ENCODE measurements around the gene ATAD3C. TPM values are rescaled to one million over a fixed set of nuclear protein-coding genes. Genes with fewer than 3 reads are reported as not detected.
A peak's percentile ranks its signal among the peaks of the same experiment; 100 is the strongest.
"Not testable (repeated sequence)": the region's sequence is repeated elsewhere in the genome, so short reads cannot be mapped to it uniquely, and the experiment has no call there.

Gene ATAD3C
- total RNA-seq, 4 donors from 2014 or later: 0.42 to 9.9 (median 3.2) TPM

GRCh38 chr1:1470626-1471388 lies 21.3 kb downstream of the ATAD3C start:
- DNase-seq (ENCODE audit: low spot score in 2 of 2): no peak
- no peak for TF ChIP-seq POLR2A (IDR thresholded peaks at IDR 0.05)
- H3K4me1 ChIP-seq: peaks cover 0 to 29% (median 12%) of the 10 kb centered on the region in 4 donors
- 11 to 15% methylated on average over 16 of the region's 16 CpGs for WGBS, 2 donors
- H3K9me3 ChIP-seq: no peaks in the 10 kb centered on the region
- H3K27me3 ChIP-seq: no peaks in the 10 kb centered on the region
- H3K4me3 ChIP-seq: peak overlapping the region; percentile 62 to 91 (median 76)
- H3K36me3 ChIP-seq: no peaks in the 10 kb centered on the region
- peak overlapping the region; percentile 67 to 86 (median 84) for H3K27ac ChIP-seq

DNA sequence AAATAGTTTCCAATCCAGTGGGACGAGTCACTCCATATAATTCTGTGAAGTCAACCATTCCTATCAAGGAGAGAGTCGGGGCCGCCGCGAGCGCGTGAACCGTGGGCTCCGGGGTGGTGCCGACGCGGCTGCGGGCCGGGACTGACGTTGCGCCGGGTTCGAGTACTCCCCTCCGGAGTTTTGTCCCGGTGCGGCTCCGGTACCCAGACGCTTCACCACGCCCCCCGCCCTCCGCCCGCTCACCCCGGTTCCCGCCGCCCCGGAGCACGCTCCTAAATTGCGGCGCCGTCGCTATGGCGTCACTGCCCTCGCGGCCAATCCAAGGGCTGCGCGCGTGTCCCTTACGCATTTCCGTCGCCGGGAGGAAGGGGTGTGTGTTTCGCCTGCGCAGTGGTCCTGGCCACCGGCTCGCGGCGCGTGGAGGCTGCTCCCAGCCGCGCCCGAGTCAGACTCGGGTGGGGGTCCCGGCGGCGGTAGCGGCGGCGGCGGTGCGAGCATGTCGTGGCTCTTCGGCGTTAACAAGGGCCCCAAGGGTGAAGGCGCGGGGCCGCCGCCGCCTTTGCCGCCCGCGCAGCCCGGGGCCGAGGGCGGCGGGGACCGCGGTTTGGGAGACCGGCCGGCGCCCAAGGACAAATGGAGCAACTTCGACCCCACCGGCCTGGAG lies 22.0 kb downstream of the ATAD3C start, which contains the start of gene ATAD3B:
TSS of gene ATAD3B (plus strand) at position 377 of the 664 bp plus-strand sequence. CDS start at position 497, 120 bp downstream.
- peak within 1 kb of the TSS; percentile 67 to 86 (median 84) for H3K27ac ChIP-seq
- no peaks in the 10 kb centered on the region for H3K27me3 ChIP-seq
- peak; percentile 85 to 88 for DNase-seq (ENCODE audit: low spot score in 2 of 2)
- peak within 1 kb of the TSS; percentile 62 to 91 (median 76) for H3K4me3 ChIP-seq
- 0 to 2% methylated on average over 13 to 16 of the region's 87 CpGs for WGBS, 2 donors
- H3K4me1 ChIP-seq: peaks cover 0 to 29% (median 12%) of the 10 kb centered on the region in 4 donors
- no peaks in the 10 kb centered on the region for H3K9me3 ChIP-seq
- H3K36me3 ChIP-seq: peaks cover 0 to 3% (median 0%) of the 10 kb centered on the region in 3 donors
- TF ChIP-seq, protein P1, sequence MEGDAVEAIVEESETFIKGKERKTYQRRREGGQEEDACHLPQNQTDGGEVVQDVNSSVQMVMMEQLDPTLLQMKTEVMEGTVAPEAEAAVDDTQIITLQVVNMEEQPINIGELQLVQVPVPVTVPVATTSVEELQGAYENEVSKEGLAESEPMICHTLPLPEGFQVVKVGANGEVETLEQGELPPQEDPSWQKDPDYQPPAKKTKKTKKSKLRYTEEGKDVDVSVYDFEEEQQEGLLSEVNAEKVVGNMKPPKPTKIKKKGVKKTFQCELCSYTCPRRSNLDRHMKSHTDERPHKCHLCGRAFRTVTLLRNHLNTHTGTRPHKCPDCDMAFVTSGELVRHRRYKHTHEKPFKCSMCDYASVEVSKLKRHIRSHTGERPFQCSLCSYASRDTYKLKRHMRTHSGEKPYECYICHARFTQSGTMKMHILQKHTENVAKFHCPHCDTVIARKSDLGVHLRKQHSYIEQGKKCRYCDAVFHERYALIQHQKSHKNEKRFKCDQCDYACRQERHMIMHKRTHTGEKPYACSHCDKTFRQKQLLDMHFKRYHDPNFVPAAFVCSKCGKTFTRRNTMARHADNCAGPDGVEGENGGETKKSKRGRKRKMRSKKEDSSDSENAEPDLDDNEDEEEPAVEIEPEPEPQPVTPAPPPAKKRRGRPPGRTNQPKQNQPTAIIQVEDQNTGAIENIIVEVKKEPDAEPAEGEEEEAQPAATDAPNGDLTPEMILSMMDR (IDR thresholded peaks at IDR 0.05): peak in 2 of 5 experiments; percentile 23 to 38
- TF ChIP-seq POLR2A (IDR thresholded peaks at IDR 0.05): peak in 1 of 2 donors; percentile 33
- peak; percentile 93 to 94 for TF ChIP-seq EP300 (IDR thresholded peaks at IDR 0.05)

DNA sequence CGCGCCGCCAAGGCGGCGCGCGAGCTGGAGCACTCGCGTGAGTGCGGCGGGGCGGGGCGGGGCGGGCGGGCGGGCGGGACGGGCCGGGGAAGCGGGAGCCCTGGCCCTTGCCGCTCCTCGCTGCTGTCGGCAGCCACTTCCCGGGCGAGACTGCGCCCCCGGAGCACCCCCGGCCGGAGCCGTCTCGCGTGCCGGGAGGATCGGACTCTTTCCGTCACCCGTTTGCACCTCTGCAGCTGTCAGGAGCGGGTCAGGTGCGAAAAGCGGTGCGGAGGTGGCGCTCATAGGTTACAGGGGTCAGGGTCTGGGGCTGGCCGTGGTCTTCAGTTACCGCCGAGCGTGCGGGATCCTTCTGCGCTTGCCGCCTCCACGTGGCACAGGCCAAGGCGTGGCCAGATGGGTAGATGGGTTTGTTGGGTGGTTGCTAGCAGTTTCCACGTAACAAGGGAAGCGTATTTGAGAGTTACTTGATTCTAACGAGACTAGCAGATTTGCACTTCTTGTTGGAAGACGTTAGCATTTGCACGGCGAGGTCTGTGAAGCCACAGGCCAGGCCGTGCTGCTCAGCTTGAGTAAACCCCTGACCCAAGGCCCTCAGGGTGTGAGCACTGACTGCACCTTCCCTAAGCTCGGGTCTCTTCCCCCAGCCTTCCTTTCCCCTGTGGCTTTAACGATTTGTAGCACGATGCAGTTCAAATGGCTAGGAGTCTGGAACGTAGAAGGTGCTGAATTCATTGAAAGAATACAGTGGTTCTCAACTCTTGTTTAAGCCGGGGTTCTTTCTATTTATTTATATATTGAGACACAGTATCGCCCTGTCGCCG lies 22.8 kb downstream of the ATAD3C start:
- not testable (repeated sequence) for H3K36me3 ChIP-seq; DNase-seq (ENCODE audit: low spot score in 2 of 2); H3K27me3 ChIP-seq; H3K9me3 ChIP-seq
- Histone ChIP-seq H3K4me3 (peak overlapping the region; percentile 52 to 91 (median 76)), H3K4me1 (peaks cover 0 to 29% (median 12%) of the 10 kb centered on the region in 4 donors), H3K27ac (peak overlapping the region in 2 of 4 donors; percentile 85 to 86)
- 18% methylated on average over 11 to 13 of the region's 65 CpGs for whole genome bisulfite sequencing, 2 donors

GRCh38 chr1:1476011-1476410 lies 26.5 kb downstream of the ATAD3C start:
- WGBS, 2 donors: 87 to 88% methylated on average over 10 to 13 of the region's 17 CpGs
- peaks cover 0 to 42% (median 10%) of the 10 kb centered on the region in 3 donors for H3K36me3 ChIP-seq
- not testable (repeated sequence) for H3K4me3 ChIP-seq; H3K27ac ChIP-seq; H3K9me3 ChIP-seq; H3K27me3 ChIP-seq; DNase-seq (ENCODE audit: low spot score in 2 of 2)
- peaks cover 0 to 23% (median 9%) of the 10 kb centered on the region in 4 donors for H3K4me1 ChIP-seq

DNA sequence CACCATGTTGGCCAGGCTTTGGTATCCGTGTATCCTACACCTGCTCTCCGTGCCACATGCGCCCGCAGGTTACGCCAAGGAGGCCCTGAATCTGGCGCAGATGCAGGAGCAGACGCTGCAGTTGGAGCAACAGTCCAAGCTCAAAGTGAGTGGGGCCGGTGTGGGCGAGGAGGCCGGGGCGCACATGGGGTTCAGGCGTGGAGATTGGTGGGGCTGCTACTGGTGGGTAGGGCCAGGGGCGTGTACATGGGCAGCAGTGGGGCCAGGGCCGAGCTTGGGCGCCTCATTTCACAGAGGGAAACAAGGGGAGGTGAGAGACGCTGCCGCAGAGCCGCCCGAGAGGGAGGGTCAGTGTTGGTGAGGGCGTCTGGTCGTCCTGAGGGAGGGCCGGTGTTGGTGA lies 27.7 kb downstream of the ATAD3C start:
- DNase-seq (ENCODE audit: low spot score in 2 of 2): no peak
- H3K36me3 ChIP-seq: peaks cover 0 to 48% (median 10%) of the 10 kb centered on the region in 3 donors
- 94% methylated on average over 22 of the region's 22 CpGs for WGBS, 2 donors
- no peaks in the 10 kb centered on the region for H3K9me3 ChIP-seq
- no peak overlapping the region for H3K27ac ChIP-seq
- TF ChIP-seq, protein P1 (IDR thresholded peaks at IDR 0.05): no peak
- TF ChIP-seq EP300 (IDR thresholded peaks at IDR 0.05) (no peak), POLR2A (IDR thresholded peaks at IDR 0.05) (no peak)
- H3K4me3 ChIP-seq: no peak overlapping the region
- peaks cover 0 to 22% (median 8%) of the 10 kb centered on the region in 4 donors for H3K4me1 ChIP-seq
- no peaks in the 10 kb centered on the region for H3K27me3 ChIP-seq
